ENCODE measurements around the gene FOXL2. TPM values are rescaled to one million over a fixed set of nuclear protein-coding genes. Genes with fewer than 3 reads are reported as not detected.

FOXL2 gene
- total and polyA plus RNA-seq, 2 of the 4 experiments (the other 2 are of a cell fraction) = 0.07 TPM; not detected in 1

DNA sequence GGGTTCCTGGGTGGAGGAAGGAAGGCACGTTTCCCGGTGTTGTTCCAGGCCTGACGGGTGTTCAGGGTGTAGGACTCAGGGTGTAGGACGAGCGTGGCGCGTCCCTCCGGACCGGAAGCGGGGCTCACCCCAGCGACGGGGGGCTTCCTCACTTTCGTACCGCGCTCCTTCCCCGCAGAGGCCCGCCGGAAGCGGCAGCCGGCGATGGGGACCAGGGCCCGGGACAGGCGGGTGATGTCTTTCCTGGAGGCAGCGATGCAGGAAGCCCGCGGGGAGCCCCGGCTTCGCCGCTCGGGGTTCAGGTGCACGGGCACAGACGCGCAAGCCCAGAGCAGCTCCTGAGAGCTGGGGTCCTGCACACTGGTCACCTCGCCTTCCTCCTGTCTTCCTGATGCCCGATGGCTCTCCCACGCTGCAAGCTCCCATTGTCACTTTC lies 13.5 kb upstream of the FOXL2 start:
- Histone ChIP-seq H3K4ac (ENCODE audit: low read depth, low read length) (no peak overlapping the region), H3K79me1 (ENCODE audit: low read depth in 1 of 2, low read length in 2 of 2) (no peaks in the 10 kb centered on the region), H3K4me2 (ENCODE audit: low read depth, low read length) (no peak overlapping the region), H4K8ac (ENCODE audit: low read depth in 2 of 2, low read length in 2 of 2) (no peak overlapping the region), H2AK9ac (replicated peaks; ENCODE audit: low read depth, low read length, poor library complexity) (no peak overlapping the region), H2BK5ac (ENCODE audit: low read depth, low read length, poor library complexity, severe bottlenecking) (no peak overlapping the region), H4K20me1 (ENCODE audit: insufficient read depth, low read length) (no peaks in the 10 kb centered on the region), H3K36me3 (ENCODE audit: control insufficient read depth, insufficient read depth, low read length) (no peaks in the 10 kb centered on the region), H3K23ac (ENCODE audit: low read depth, low read length) (no peak overlapping the region), H3K4me3 (ENCODE audit: insufficient read depth, low read depth, low read length) (no peak overlapping the region), H3K9ac (ENCODE audit: low read depth, low read length) (no peak overlapping the region), H4K5ac (ENCODE audit: low read depth, low read length) (no peak overlapping the region), H3K27ac (ENCODE audit: insufficient read depth, low read length) (no peak overlapping the region), H2AK5ac (ENCODE audit: low read depth, low read length) (no peak overlapping the region), H3K14ac (replicated peaks; ENCODE audit: low read depth, low read length) (no peak overlapping the region), H3K27me3 (ENCODE audit: control insufficient read depth, insufficient read depth, low read length) (peaks cover 38% of the 10 kb centered on the region), H3K56ac (ENCODE audit: extremely low read depth, insufficient read depth, low read length) (no peak overlapping the region), H3K4me1 (ENCODE audit: control insufficient read depth, insufficient read depth, low read length) (0 out of 2 replicates have a peak, but pooled peaks cover 1% of the 10 kb centered on the region), H4K91ac (ENCODE audit: insufficient read depth, low read depth, low read length) (no peak overlapping the region), H3K9me1 (ENCODE audit: insufficient read depth, low read length) (no peaks in the 10 kb centered on the region), H3K18ac (ENCODE audit: low read depth, low read length) (no peak overlapping the region), H3K9me3 (ENCODE audit: control insufficient read depth, insufficient read depth, low read length) (no peaks in the 10 kb centered on the region), H2BK15ac (ENCODE audit: low read depth, low read length) (no peak overlapping the region), H2AFZ (replicated peaks; ENCODE audit: low read length, poor library complexity) (peak overlapping the region; percentile 47), H2BK120ac (ENCODE audit: low read depth, low read length) (no peak overlapping the region), H2BK20ac (ENCODE audit: low read depth, low read length) (no peak overlapping the region)
- TF ChIP-seq MAFK (IDR thresholded peaks at IDR 0.05; ENCODE audit: low read depth, low read length) (no peak), MXI1 (IDR thresholded peaks at IDR 0.05; ENCODE audit: borderline replicate concordance, low read depth, low read length) (no peak), SMC3 (IDR thresholded peaks at IDR 0.05; ENCODE audit: low read depth, low read length) (no peak), CHD1 (IDR thresholded peaks at IDR 0.05; ENCODE audit: low read depth, low read length) (no peak), NFE2L2 (IDR thresholded peaks at IDR 0.05; ENCODE audit: low read depth, low read length) (no peak), FOS (IDR thresholded peaks at IDR 0.05; ENCODE audit: low read depth, low read length) (no peak), RFX5 (IDR thresholded peaks at IDR 0.05; ENCODE audit: low read depth, low read length) (no peak), CEBPB (IDR thresholded peaks at IDR 0.05; ENCODE audit: low read depth, low read length) (no peak), MAZ (IDR thresholded peaks at IDR 0.05; ENCODE audit: borderline replicate concordance, low read depth, low read length) (no peak), BHLHE40 (IDR thresholded peaks at IDR 0.05; ENCODE audit: low read depth, low read length) (no peak), POLR2A (IDR thresholded peaks at IDR 0.05; ENCODE audit: low read depth, low read length) (no peak), RAD21 (IDR thresholded peaks at IDR 0.05; ENCODE audit: low read length) (no peak), RCOR1 (IDR thresholded peaks at IDR 0.05; ENCODE audit: insufficient replicate concordance, low read length) (no peak)
- TF ChIP-seq, protein P1, sequence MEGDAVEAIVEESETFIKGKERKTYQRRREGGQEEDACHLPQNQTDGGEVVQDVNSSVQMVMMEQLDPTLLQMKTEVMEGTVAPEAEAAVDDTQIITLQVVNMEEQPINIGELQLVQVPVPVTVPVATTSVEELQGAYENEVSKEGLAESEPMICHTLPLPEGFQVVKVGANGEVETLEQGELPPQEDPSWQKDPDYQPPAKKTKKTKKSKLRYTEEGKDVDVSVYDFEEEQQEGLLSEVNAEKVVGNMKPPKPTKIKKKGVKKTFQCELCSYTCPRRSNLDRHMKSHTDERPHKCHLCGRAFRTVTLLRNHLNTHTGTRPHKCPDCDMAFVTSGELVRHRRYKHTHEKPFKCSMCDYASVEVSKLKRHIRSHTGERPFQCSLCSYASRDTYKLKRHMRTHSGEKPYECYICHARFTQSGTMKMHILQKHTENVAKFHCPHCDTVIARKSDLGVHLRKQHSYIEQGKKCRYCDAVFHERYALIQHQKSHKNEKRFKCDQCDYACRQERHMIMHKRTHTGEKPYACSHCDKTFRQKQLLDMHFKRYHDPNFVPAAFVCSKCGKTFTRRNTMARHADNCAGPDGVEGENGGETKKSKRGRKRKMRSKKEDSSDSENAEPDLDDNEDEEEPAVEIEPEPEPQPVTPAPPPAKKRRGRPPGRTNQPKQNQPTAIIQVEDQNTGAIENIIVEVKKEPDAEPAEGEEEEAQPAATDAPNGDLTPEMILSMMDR (conservative IDR thresholded peaks at IDR 0.05; ENCODE audit: low read depth, low read length) = no peak
- TF ChIP-seq, protein P2, sequence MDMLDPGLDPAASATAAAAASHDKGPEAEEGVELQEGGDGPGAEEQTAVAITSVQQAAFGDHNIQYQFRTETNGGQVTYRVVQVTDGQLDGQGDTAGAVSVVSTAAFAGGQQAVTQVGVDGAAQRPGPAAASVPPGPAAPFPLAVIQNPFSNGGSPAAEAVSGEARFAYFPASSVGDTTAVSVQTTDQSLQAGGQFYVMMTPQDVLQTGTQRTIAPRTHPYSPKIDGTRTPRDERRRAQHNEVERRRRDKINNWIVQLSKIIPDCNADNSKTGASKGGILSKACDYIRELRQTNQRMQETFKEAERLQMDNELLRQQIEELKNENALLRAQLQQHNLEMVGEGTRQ (IDR thresholded peaks at IDR 0.05; ENCODE audit: low read depth, low read length) = no peak
- TF ChIP-seq, protein P3, sequence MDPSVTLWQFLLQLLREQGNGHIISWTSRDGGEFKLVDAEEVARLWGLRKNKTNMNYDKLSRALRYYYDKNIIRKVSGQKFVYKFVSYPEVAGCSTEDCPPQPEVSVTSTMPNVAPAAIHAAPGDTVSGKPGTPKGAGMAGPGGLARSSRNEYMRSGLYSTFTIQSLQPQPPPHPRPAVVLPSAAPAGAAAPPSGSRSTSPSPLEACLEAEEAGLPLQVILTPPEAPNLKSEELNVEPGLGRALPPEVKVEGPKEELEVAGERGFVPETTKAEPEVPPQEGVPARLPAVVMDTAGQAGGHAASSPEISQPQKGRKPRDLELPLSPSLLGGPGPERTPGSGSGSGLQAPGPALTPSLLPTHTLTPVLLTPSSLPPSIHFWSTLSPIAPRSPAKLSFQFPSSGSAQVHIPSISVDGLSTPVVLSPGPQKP (IDR thresholded peaks at IDR 0.05; ENCODE audit: borderline replicate concordance, low read depth, low read length) = no peak
- ChIA-PET POLR2A (ENCODE audit: unreplicated experiment) (no interaction called here), CTCF (no interaction called here)
- 8% methylated on average over 18 of the region's 36 CpGs; no CpG with 5 or more reads in 1 of the 2 experiments for WGBS, 2 experiments (ENCODE audit: extremely low coverage in 2 of 2, insufficient read length in 1 of 2)
- BruUV-seq (replicated peaks) = no TSS peak
- in situ Hi-C loops (cut with MboI; ENCODE audit: low sequenced_read_pairs) = no loop called here
- intact Hi-C loops (cut with micrococcal nuclease) = no loop called here
- DNase-seq (no peak), ATAC-seq (ENCODE audit: low read depth) (no peak)
- dilution Hi-C loops (cut with HindIII; ENCODE audit: low sequenced_read_pairs, unreplicated experiment) = no loop called here
